Natural killer cell treated with Interleukin-12 subunit alpha and Interleukin-12 subunit beta and Interleukin-15 and Interleukin-18, amount 100 ng/mL, for 72 hours (primary cell): ENCODE measurements around the gene TYRO3. TPM values are rescaled to one million over a fixed set of nuclear protein-coding genes. Genes with fewer than 3 reads are reported as not detected.
"Not testable (repeated sequence)": the region's sequence is repeated elsewhere in the genome, so short reads cannot be mapped to it uniquely, and the experiment has no call there.

Experiments
- ATAC-seq, 2 donors: fragments of 150-1000 bp; cut with Tn5 transposase in 1 of 2; sonication (Bioruptor Pico), chemical (Tn5 transposase) in 1 of 2; 2 replicates each; pipeline ENCODE4 v1.10.0; 2021
- DNase-seq: peaks from one replicate; pipeline ENCODE4 v3.0.0; 2022; ENCODE audit warnings: low spot score
- H3K27ac Mint-ChIP-seq, 2 donors: 1 replicate in 1 of 2; 2 replicates in 1 of 2; pipeline ENCODE4 v1.8.0; 2022; ENCODE audit warnings: mixed read lengths in 2 of 2, mild to moderate bottlenecking in 1 of 2, moderate library complexity in 1 of 2
- H3K27me3 Mint-ChIP-seq, 2 donors: 1 replicate in 1 of 2; 2 replicates in 1 of 2; pipeline ENCODE4 v1.8.0; 2022; ENCODE audit warnings: mixed read lengths in 2 of 2
- H3K36me3 Mint-ChIP-seq: one replicate; pipeline ENCODE4 v1.8.0; 2022; ENCODE audit warnings: mixed read lengths
- H3K4me1 Mint-ChIP-seq, 2 donors: 1 replicate in 1 of 2; 2 replicates in 1 of 2; pipeline ENCODE4 v1.8.0; 2022; ENCODE audit warnings: low read depth in 2 of 2, mixed read lengths in 2 of 2, mild to moderate bottlenecking in 1 of 2
- H3K4me3 Mint-ChIP-seq: one replicate; pipeline ENCODE4 v1.8.0; 2022; ENCODE audit warnings: mixed read lengths
- H3K9me3 Mint-ChIP-seq: 2 replicates; pipeline ENCODE4 v1.8.0; 2022; ENCODE audit warnings: mixed read lengths
- total RNA-seq, 2 donors: library from RNA; stranded (reverse); gene quantifications; one replicate each; pipeline ENCODE4 v1.2.3, GENCODE V29; 2022

The TYRO3 gene
- total RNA-seq, 2 donors from 2014 or later, result 0.36 to 0.86 TPM

DNA sequence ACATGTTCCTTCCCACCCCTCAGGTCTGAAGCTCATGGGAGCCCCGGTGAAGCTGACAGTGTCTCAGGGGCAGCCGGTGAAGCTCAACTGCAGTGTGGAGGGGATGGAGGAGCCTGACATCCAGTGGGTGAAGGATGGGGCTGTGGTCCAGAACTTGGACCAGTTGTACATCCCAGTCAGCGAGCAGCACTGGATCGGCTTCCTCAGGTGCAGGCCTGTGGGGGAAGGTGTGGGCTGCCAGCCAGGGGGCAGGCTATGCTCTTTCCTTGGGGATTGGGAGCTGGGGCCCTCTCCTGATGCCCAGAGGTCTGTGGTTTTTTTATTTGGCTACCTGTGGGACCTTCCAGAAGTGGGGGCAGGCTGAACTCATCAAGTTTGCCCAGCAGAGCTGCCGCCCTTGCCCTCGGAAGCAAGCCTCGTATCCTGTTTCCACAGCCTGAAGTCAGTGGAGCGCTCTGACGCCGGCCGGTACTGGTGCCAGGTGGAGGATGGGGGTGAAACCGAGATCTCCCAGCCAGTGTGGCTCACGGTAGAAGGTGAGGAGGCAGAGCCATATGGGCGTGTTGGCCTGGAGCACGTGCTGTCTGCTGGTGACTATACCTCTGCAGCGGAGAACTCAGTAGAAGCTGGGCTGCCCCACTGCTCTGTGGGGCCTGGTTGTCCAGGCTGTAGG is 2.2 kb downstream of the TYRO3 start:
- Mint-ChIP-seq H3K36me3 (no peaks in the 10 kb centered on the region), H3K9me3 (no peaks in the 10 kb centered on the region), H3K4me1 (peaks cover 16 to 17% of the 10 kb centered on the region in 2 donors), H3K27ac (no peak overlapping the region), H3K27me3 (peaks cover 9 to 12% of the 10 kb centered on the region in 2 donors), H3K4me3 (no peak overlapping the region)
- DNase-seq (no peak), ATAC-seq (no peak)

DNA sequence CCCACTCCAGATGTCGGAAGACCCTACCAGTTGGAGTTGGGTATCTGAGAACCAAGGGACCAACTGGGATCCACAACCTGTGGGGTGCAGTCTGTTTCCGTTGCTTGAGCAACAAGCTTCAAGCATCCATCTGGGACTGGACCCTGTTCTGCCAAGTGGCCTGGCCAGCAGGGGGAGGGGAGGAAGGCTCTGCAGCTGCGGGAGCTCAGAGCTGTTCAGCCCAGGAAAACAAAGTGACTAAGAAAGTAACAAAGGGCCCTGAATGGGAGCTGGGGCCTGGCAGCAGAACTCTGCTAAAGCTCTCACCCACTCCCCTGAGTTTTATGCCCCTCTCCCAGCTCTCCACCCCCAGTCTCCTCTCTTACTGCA is 2.7 kb downstream of the TYRO3 start:
- DNase-seq, result no peak
- H3K4me1 Mint-ChIP-seq, result peaks cover 16 to 17% of the 10 kb centered on the region in 2 donors
- no peaks in the 10 kb centered on the region for H3K9me3 Mint-ChIP-seq
- H3K27ac Mint-ChIP-seq, result no peak overlapping the region
- no peak for ATAC-seq
- no peak overlapping the region for H3K4me3 Mint-ChIP-seq
- peaks cover 9 to 12% of the 10 kb centered on the region in 2 donors for H3K27me3 Mint-ChIP-seq
- no peaks in the 10 kb centered on the region for H3K36me3 Mint-ChIP-seq

DNA sequence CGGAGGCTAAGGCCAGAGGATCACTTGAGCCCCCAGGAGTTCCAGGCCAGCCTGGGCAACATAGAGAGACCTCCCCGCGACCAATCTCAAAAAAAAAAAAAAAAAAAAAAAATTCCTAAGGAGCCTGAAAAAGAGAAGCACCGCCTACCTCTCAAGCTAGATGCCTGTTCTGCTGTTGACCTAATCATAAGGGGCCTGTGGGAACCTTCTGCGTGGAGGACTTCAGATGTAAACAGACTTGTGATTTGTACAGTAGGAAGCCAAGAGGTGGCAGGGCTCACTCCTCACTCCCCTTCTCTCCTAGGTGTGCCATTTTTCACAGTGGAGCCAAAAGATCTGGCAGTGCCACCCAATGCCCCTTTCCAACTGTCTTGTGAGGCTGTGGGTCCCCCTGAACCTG is 3.2 kb downstream of the TYRO3 start:
- Mint-ChIP-seq H3K9me3 (no peaks in the 10 kb centered on the region), H3K4me3 (no peak overlapping the region), H3K27me3 (peaks cover 9 to 12% of the 10 kb centered on the region in 2 donors), H3K27ac (no peak overlapping the region), H3K36me3 (no peaks in the 10 kb centered on the region), H3K4me1 (peaks cover 16 to 17% of the 10 kb centered on the region in 2 donors)
- DNase-seq, result no peak
- no peak for ATAC-seq

DNA sequence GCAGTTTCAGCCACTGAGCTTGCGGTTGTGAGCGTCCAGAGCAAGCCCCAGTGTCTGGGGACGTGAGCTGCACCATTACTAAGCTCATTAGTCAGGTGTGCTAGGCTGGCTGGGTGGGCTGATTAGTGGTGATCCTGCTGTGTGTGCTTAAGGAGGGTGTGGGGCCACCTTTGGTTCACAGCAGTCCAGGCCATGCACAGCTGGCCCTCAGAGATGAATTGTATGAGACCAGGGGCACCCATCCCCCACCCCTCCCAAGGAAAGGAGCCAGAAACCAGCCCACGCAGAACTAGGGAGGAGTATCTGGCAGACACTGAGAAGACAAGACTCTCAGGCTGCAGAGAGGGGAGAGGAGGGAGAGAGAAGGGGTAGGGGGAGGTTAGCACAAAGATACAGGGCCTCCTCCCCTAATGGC is 3.8 kb downstream of the TYRO3 start:
- Mint-ChIP-seq H3K36me3 (no peaks in the 10 kb centered on the region), H3K27ac (no peak overlapping the region), H3K4me3 (no peak overlapping the region), H3K27me3 (peaks cover 9 to 12% of the 10 kb centered on the region in 2 donors), H3K4me1 (peaks cover 12 to 14% of the 10 kb centered on the region in 2 donors), H3K9me3 (no peaks in the 10 kb centered on the region)
- ATAC-seq (no peak), DNase-seq (no peak)

DNA sequence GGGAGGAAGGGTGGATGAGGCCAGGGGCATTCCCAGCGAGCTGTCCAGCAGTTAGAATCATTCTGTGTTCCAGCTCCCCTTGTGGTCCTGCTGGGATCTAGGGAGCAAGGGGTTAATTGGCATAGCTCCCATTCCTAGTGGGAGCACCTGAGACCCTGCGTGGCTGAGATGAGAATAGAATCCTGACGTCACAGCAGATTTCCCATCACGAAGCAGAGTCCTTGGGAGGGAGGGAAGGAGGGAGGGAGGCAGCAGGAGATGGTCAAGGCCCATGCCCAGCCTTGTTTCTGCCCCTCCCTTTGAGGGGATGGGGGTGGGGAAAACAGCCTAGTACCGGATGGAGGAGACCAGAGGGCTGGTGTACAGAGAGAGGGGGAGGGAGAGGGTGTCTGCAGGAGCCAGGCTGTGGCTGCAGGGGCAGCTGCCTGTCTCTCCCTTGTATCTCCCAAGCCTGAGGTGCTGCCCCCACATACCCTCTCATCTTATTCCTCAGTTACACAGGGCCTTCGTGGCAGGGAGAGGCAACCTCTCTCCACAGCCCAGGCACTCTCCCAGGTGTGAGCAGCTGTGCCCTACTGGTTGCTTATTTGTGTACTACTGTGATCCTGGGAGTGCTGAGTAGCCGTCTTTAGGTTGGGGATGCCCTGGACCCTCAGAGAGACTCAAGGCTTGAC is 5.4 kb downstream of the TYRO3 start:
- peaks cover 9 to 10% of the 10 kb centered on the region in 2 donors for H3K27me3 Mint-ChIP-seq
- H3K4me1 Mint-ChIP-seq, result peaks cover 4 to 6% of the 10 kb centered on the region in 2 donors
- DNase-seq (no peak), ATAC-seq (peak in 1 of 2 donors; percentile 21)
- H3K36me3 Mint-ChIP-seq, result no peaks in the 10 kb centered on the region
- H3K9me3 Mint-ChIP-seq, result no peaks in the 10 kb centered on the region
- no peak overlapping the region for H3K4me3 Mint-ChIP-seq
- no peak overlapping the region for H3K27ac Mint-ChIP-seq

DNA sequence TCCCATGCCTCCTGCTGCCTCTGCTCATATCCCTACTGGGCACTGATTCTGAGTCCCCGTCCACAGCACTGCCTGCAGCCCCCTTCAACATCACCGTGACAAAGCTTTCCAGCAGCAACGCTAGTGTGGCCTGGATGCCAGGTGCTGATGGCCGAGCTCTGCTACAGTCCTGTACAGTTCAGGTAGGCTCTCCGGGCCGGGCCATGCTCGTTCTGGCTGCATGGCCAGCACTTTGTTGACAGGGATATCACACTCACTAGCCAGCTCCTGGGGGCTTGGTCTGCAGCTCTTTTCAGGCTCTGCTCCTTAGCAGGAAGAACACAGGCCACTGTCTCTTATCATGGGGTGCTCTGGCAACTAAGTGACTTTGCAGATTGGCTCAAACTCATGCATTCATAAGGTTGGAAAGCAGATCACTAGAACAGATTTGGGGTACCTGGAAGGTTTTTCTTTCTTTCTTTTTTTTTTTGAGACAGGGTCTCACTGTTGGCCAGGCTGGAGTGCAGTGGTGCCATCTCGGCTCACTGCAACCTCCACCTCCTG is 6.0 kb downstream of the TYRO3 start:
- H3K27ac Mint-ChIP-seq, result no peak overlapping the region
- DNase-seq (no peak), ATAC-seq (no peak)
- H3K9me3 Mint-ChIP-seq, result no peaks in the 10 kb centered on the region
- no peaks in the 10 kb centered on the region for H3K36me3 Mint-ChIP-seq
- peaks cover 0 to under 1% of the 10 kb centered on the region in 2 donors for H3K4me1 Mint-ChIP-seq
- peaks cover 6 to 10% of the 10 kb centered on the region in 2 donors for H3K27me3 Mint-ChIP-seq
- no peak overlapping the region for H3K4me3 Mint-ChIP-seq

DNA sequence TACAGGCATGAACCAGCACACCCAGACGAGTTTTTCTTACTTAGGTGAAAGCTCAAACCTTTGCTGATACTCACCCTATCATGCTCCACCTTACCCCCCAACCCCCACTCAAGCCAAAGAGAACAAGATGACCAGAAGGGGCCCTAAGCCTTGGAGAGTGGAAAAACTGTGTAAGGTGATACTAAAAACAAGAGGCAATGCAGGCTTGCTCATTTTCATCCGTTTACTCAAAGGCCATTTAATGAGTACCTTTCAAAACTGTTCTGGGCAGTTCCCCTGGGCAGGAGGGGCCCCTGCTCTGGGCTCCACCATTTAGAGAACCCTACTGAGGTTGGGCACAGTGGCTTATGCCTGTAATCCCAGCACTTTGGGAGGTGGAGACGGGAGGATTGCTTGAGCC is 6.7 kb downstream of the TYRO3 start:
- H3K4me1 Mint-ChIP-seq, result no peaks in the 10 kb centered on the region
- no peaks in the 10 kb centered on the region for H3K9me3 Mint-ChIP-seq
- H3K27me3 Mint-ChIP-seq, result peaks cover 0 to 7% of the 10 kb centered on the region in 2 donors
- DNase-seq (peak; percentile 38), ATAC-seq (no peak)
- no peak overlapping the region for H3K27ac Mint-ChIP-seq
- no peak overlapping the region for H3K4me3 Mint-ChIP-seq
- no peaks in the 10 kb centered on the region for H3K36me3 Mint-ChIP-seq

DNA sequence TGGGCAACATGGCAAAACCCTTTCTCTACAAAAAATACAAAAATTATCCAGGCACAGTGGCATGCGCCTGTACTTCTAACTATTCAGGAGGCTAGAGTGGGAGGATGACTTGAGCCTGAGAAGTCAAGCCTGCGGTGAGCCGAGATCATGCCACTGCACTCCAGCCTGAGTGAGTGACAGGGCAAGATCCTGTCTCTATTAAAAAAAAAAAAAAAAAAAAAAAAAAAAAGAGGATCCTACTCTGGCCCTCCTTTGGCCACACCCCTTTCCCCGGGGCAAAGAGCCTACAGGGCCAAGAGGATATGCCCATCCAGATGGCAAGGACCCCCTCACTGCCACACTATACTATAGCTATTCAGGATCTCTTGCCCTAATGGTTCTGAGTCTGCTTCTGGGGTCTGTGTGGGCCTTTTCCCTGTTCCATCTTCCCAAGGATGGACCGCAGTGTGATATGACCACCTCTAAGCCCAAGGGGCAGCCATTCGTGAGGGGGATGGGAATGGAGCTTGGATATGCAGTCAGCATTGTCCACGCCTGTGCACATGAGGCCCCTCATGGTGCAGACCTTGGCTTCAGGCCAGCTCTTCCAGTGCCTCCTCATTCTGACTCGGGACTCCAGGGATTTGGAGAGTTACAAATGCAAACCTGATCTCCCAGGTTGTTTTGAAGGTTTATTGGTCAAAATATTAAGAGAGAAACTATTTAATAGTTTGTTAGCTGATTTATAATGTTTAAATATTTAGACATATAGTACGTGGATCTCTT is 7.3 kb downstream of the TYRO3 start:
- no peaks in the 10 kb centered on the region for H3K9me3 Mint-ChIP-seq
- H3K27ac Mint-ChIP-seq, result no peak overlapping the region
- ATAC-seq (no peak), DNase-seq (no peak)
- H3K27me3 Mint-ChIP-seq, result peaks cover 0 to 3% of the 10 kb centered on the region in 2 donors
- H3K4me1 Mint-ChIP-seq, result no peaks in the 10 kb centered on the region
- H3K36me3 Mint-ChIP-seq, result no peaks in the 10 kb centered on the region
- no peak overlapping the region for H3K4me3 Mint-ChIP-seq

DNA sequence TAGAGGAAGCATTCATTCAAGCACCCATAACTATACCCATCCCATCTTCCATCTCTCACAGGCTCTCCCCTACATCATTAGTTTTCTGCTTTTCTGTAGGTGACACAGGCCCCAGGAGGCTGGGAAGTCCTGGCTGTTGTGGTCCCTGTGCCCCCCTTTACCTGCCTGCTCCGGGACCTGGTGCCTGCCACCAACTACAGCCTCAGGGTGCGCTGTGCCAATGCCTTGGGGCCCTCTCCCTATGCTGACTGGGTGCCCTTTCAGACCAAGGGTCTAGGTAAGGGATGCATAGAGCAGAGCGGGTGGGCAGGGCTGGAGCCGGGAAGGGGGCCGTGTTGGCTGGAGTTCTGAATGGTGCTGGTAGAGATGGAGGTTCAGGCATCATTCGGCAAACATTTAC is 8.2 kb downstream of the TYRO3 start:
- Mint-ChIP-seq H3K4me3 (no peak overlapping the region), H3K36me3 (no peaks in the 10 kb centered on the region), H3K27ac (no peak overlapping the region), H3K4me1 (no peaks in the 10 kb centered on the region), H3K27me3 (peaks cover 0 to 3% of the 10 kb centered on the region in 2 donors), H3K9me3 (no peaks in the 10 kb centered on the region)
- ATAC-seq, result no peak
- DNase-seq, result peak; percentile 45

DNA sequence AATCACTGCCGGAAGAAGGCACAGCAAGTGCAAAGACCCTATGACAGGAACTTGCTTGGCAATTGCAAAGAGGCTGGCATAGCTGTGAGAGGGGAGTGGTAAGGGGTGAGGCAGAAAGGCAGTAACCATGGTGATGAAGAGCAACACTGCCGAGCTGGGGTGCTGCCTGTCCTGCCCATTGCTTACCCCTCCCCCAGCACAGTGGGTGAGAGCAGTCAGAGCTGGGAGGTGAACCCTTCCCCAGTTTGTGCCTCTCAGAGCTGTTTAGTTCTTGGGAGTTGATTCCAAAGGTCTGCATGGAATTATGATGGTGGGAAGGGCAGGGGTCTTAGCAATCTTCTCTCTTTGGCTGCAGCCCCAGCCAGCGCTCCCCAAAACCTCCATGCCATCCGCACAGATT is 8.8 kb downstream of the TYRO3 start:
- H3K27me3 Mint-ChIP-seq, result peaks cover 0 to 3% of the 10 kb centered on the region in 2 donors
- no peak for DNase-seq
- no peaks in the 10 kb centered on the region for H3K4me1 Mint-ChIP-seq
- no peak overlapping the region for H3K4me3 Mint-ChIP-seq
- H3K9me3 Mint-ChIP-seq, result no peaks in the 10 kb centered on the region
- no peaks in the 10 kb centered on the region for H3K36me3 Mint-ChIP-seq
- no peak for ATAC-seq
- no peak overlapping the region for H3K27ac Mint-ChIP-seq

DNA sequence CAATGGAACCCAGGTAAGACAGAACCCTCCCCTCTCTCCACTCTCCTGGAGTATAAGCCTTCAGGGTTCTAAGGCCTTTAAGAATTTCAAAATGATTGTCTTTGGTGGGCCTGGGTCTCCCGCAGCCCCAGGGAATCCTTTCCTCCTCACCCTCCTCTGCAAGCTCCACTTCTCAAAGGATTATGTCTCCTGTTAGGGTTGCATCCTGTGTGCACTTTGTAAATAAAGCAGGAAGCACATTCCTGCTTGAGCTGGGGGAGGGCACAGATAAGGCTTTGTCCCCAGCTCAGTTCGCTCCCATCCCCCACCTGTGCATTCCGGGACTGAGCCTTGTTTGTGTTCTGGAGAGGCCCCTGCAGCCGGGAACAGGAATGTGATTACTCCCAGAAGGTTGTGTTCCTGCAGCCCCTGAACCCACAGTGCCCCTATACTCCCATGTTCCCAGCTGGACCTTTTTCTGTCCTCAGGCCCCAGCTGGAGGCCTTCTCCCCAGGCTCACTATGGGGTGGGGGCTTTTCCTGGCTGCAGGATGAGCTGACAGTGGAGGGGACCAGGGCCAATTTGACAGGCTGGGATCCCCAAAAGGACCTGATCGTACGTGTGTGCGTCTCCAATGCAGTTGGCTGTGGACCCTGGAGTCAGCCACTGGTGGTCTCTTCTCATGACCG is 9.5 kb downstream of the TYRO3 start:
- no peaks in the 10 kb centered on the region for H3K27me3 Mint-ChIP-seq
- no peak overlapping the region for H3K27ac Mint-ChIP-seq

DNA sequence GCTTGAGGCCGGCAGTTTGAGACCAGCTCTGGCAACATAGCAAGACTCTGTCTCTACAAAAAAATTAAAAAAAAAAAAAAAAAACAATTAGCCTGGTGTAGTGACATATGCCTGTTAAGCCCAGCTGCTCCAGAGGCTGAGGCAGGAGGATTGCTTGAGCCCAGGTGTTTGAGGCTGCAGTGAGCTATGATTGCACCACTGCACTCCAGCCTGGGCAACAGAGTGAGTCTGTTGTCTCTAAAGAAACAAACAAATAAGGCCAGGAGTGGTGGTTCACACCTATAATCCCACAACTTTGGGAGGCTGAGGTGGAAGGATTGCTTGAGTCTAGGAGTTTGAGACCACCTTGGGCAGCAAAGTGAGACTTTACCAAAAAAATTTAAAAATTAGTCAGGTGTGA is 10.2 kb downstream of the TYRO3 start:
- H3K9me3 Mint-ChIP-seq, H3K27me3 Mint-ChIP-seq, H3K4me3 Mint-ChIP-seq, H3K4me1 Mint-ChIP-seq, ATAC-seq, H3K27ac Mint-ChIP-seq, H3K36me3 Mint-ChIP-seq, DNase-seq: not testable (repeated sequence)

More for the DNA sequence above, 9.5 kb downstream of the TYRO3 start:
- no peaks in the 10 kb centered on the region for H3K36me3 Mint-ChIP-seq
- H3K4me3 Mint-ChIP-seq, result no peak overlapping the region
- H3K9me3 Mint-ChIP-seq, result no peaks in the 10 kb centered on the region
- ATAC-seq (no peak), DNase-seq (no peak)
- no peaks in the 10 kb centered on the region for H3K4me1 Mint-ChIP-seq

DNA sequence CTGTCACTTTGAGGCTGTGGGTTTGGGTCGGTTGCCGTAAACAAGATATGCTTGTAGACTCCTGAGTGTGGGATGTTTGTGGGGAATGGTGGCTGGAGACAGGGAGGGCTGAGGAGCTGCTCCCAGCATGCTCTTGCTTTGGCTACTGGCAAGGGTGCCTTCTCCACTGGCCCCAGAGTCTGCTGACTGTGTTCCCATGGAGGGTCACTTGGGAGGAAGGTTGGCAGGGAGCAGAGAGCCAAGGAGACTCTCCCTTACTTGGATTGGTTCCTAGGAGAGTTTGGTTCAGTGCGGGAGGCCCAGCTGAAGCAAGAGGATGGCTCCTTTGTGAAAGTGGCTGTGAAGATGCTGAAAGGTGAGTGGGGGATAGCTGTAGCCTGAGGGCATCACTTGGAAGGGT is 11.8 kb downstream of the TYRO3 start:
- Mint-ChIP-seq H3K27ac (no peak overlapping the region), H3K27me3 (no peaks in the 10 kb centered on the region), H3K4me1 (no peaks in the 10 kb centered on the region), H3K9me3 (no peaks in the 10 kb centered on the region), H3K4me3 (no peak overlapping the region), H3K36me3 (no peaks in the 10 kb centered on the region)
- peak; percentile 20 for DNase-seq
- no peak for ATAC-seq
